K562 (cell line): ENCODE data around the gene SCGB3A2.

ENCODE experiments used
- ARID4B ChIP-seq: sonication (generic); formaldehyde crosslinking; IDR thresholded peaks from 2 replicates; pipeline ENCODE4 v1.8.0; 2022; ENCODE audit warnings: mild to moderate bottlenecking, missing genetic modification reagents
- ELF4 ChIP-seq: fragments of 450-650 bp; formaldehyde crosslinking; IDR thresholded peaks from 2 replicates; pipeline ENCODE4 v1.4.0; 2022; ENCODE audit warnings: missing genetic modification characterization
- EZH2 ChIP-seq: IDR thresholded peaks from 2 replicates; pipeline ENCODE4 v1.6.1; 2012; ENCODE audit warnings: low read depth, mild to moderate bottlenecking, inconsistent platforms, low read length, borderline replicate concordance
- NFYB ChIP-seq: IDR thresholded peaks from 2 replicates; pipeline ENCODE4 v1.6.1; 2011; ENCODE audit warnings: mild to moderate bottlenecking, moderate library complexity; ENCODE audit not compliant: insufficient read length; ENCODE audit errors: extremely low read depth
- NRF1 ChIP-seq, 2 experiments: fragments of 450-650 bp; IDR thresholded peaks in 1 of 2; conservative IDR thresholded peaks in 1 of 2; 2 replicates each; pipeline ENCODE4 v1.6.1; 2014; ENCODE audit warnings: mild to moderate bottlenecking in 2 of 2
- POLR2A ChIP-seq: fragments of 450-650 bp; conservative IDR thresholded peaks from 2 replicates; pipeline ENCODE4 v1.6.1; 2016
- POLR2H ChIP-seq: IDR thresholded peaks from 2 replicates; pipeline ENCODE4 v1.6.1; 2016; ENCODE audit warnings: missing genetic modification characterization, low read depth, mild to moderate bottlenecking, control low read depth, missing compliant biosample characterization, moderate library complexity
- REST ChIP-seq, 2 experiments: fragments of 450-650 bp; formaldehyde crosslinking in 1 of 2; IDR thresholded peaks; 2 replicates each; pipeline versions ENCODE4 v1.4.0 to v1.6.1; 2014 to 2020; ENCODE audit warnings: mild to moderate bottlenecking in 2 of 2, borderline replicate concordance in 1 of 2, low read depth in 1 of 2
- SMC3 ChIP-seq: conservative IDR thresholded peaks from 2 replicates; pipeline ENCODE4 v1.6.1; 2011; ENCODE audit warnings: low read depth, low read length, improper control_type of control experiment; ENCODE audit not compliant: insufficient read depth
- SREBF1 ChIP-seq: fragments of 150-350 bp; IDR thresholded peaks from 2 replicates; pipeline ENCODE4 v1.6.1; 2014; ENCODE audit warnings: antibody characterized with exemption, low read depth, low read length, borderline replicate concordance
- ZNF282 ChIP-seq: sonication (generic); formaldehyde crosslinking; IDR thresholded peaks from 2 replicates; pipeline ENCODE4 v1.8.1; 2023; ENCODE audit warnings: missing genetic modification reagents
- ZNF3 ChIP-seq: fragments of 250-450 bp; sonication (Bioruptor Pico); IDR thresholded peaks from 2 replicates; pipeline ENCODE4 v1.5.0; 2021; ENCODE audit warnings: mild to moderate bottlenecking, moderate library complexity
- TF ChIP-seq, protein P1 (sequence below), 3 experiments: IDR thresholded peaks in 2 of 3; conservative IDR thresholded peaks in 1 of 3; 2 replicates each; pipeline ENCODE4 v1.5.1; 2011 to 2012; ENCODE audit warnings: low read length in 3 of 3, mild to moderate bottlenecking in 3 of 3, control low read depth in 2 of 3, improper control_type of control experiment in 1 of 3, inconsistent platforms in 1 of 3, low read depth in 1 of 3, mixed read lengths in 1 of 3, moderate library complexity in 1 of 3; ENCODE audit not compliant: insufficient read depth in 2 of 3
- TF ChIP-seq, protein P2 (sequence below): fragments of 250-450 bp; sonication (Bioruptor Pico); IDR thresholded peaks from 2 replicates; pipeline ENCODE4 v1.8.0; 2022; ENCODE audit warnings: inconsistent platforms, mild to moderate bottlenecking, moderate library complexity, borderline replicate concordance

DNA sequence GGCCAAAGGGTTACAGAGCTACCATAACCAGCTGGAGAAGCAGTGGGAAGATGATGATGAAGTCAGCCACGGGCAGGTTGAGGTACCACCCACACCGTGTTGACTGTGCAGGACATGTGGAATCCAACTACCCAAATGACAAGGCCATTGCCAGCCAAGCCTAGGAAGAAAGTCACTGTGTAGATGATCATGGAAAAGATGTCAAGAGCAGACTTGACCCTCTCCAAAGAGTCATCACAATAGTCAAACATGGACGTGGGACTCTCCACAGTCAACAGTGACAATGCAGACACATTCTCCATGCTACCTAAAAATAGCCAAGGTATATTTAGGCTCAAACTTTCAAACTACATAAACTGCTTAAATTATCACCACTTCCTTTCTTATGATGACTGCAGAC is 26.1 kb upstream of the SCGB3A2 start:
- TF ChIP-seq, protein P1, sequence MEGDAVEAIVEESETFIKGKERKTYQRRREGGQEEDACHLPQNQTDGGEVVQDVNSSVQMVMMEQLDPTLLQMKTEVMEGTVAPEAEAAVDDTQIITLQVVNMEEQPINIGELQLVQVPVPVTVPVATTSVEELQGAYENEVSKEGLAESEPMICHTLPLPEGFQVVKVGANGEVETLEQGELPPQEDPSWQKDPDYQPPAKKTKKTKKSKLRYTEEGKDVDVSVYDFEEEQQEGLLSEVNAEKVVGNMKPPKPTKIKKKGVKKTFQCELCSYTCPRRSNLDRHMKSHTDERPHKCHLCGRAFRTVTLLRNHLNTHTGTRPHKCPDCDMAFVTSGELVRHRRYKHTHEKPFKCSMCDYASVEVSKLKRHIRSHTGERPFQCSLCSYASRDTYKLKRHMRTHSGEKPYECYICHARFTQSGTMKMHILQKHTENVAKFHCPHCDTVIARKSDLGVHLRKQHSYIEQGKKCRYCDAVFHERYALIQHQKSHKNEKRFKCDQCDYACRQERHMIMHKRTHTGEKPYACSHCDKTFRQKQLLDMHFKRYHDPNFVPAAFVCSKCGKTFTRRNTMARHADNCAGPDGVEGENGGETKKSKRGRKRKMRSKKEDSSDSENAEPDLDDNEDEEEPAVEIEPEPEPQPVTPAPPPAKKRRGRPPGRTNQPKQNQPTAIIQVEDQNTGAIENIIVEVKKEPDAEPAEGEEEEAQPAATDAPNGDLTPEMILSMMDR (IDR thresholded peaks at IDR 0.05 in 2 of 3, conservative IDR thresholded peaks at IDR 0.05 in 1 of 3; ENCODE audit: insufficient read depth in 2 of 3, low read depth in 1 of 3, low read length in 3 of 3), result no peak
- TF ChIP-seq ELF4, result no peak
- TF ChIP-seq EZH2, result no peak
- TF ChIP-seq, protein P2, sequence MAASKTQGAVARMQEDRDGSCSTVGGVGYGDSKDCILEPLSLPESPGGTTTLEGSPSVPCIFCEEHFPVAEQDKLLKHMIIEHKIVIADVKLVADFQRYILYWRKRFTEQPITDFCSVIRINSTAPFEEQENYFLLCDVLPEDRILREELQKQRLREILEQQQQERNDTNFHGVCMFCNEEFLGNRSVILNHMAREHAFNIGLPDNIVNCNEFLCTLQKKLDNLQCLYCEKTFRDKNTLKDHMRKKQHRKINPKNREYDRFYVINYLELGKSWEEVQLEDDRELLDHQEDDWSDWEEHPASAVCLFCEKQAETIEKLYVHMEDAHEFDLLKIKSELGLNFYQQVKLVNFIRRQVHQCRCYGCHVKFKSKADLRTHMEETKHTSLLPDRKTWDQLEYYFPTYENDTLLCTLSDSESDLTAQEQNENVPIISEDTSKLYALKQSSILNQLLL (CRISPR knock-in tag), result no peak
- no peak for TF ChIP-seq POLR2A
- TF ChIP-seq NFYB, result no peak
- TF ChIP-seq SREBF1, result no peak
- TF ChIP-seq NRF1 (conservative IDR thresholded peaks at IDR 0.05 in 1 of 2, IDR thresholded peaks at IDR 0.05 in 1 of 2), result no peak
- TF ChIP-seq ARID4B (CRISPR knock-in tag), result no peak
- TF ChIP-seq REST (IDR thresholded peaks at IDR 0.05; ENCODE audit: borderline replicate concordance), result no peak
- TF ChIP-seq REST (CRISPR knock-in tag; IDR thresholded peaks at IDR 0.05; ENCODE audit: low read depth), result no peak
- no peak for TF ChIP-seq ZNF3 (CRISPR knock-in tag)
- no peak for TF ChIP-seq POLR2H (tag)
- no peak for TF ChIP-seq ZNF282 (CRISPR knock-in tag)
- TF ChIP-seq SMC3, result no peak
